Measurements from ENCODE around the gene LSAMP.

GRCh38 chr3:116241677-116242076, 203.6 kb downstream of the LSAMP start:
- TF ChIP-seq CTCF (IDR thresholded peaks at IDR 0.05) (no peak), EZH2 (IDR thresholded peaks at IDR 0.05; ENCODE audit: borderline replicate concordance, insufficient read depth, low read depth, low read length, poor library complexity, severe bottlenecking) (no peak)
